Measurements from ENCODE around the gene INPP4B. TPM values are rescaled to one million over a fixed set of nuclear protein-coding genes. Genes with fewer than 3 reads are reported as not detected.

The INPP4B gene
- total RNA-seq, 1 experiment from 2014 or later: 14.3 TPM

DNA sequence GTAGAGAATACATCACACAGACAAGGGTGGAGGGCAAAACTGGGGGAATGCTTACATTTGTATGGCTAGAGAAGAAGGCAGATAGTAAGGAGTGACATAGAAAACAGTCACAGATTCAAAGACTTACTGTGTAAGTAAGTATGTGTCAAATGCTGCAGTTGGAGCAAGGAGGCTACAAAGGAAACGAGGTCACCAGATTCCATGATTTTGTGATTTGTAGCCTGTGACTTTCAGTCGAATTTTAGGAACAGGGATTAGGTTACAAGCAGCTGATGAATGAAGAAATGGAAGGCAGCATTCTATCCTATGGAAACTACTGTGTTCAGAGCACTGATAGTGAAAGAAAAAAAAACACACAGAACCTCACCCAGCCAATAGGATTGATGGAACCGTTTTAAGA is 801.8 kb downstream of the INPP4B start:
- POLR2A ChIA-PET: no interaction called here
- TF ChIP-seq EGR1 (IDR thresholded peaks at IDR 0.05; ENCODE audit: low read depth) (no peak), MAX (IDR thresholded peaks at IDR 0.05) (no peak), REST (IDR thresholded peaks at IDR 0.05; ENCODE audit: low read depth) (no peak), SIN3A (IDR thresholded peaks at IDR 0.05; ENCODE audit: low read depth) (no peak), YY1 (IDR thresholded peaks at IDR 0.05; ENCODE audit: extremely low read depth, insufficient replicate concordance, low read depth, low read length) (no peak), ELF1 (IDR thresholded peaks at IDR 0.05; ENCODE audit: borderline replicate concordance, low read depth) (no peak)
- TF ChIP-seq, protein P1, sequence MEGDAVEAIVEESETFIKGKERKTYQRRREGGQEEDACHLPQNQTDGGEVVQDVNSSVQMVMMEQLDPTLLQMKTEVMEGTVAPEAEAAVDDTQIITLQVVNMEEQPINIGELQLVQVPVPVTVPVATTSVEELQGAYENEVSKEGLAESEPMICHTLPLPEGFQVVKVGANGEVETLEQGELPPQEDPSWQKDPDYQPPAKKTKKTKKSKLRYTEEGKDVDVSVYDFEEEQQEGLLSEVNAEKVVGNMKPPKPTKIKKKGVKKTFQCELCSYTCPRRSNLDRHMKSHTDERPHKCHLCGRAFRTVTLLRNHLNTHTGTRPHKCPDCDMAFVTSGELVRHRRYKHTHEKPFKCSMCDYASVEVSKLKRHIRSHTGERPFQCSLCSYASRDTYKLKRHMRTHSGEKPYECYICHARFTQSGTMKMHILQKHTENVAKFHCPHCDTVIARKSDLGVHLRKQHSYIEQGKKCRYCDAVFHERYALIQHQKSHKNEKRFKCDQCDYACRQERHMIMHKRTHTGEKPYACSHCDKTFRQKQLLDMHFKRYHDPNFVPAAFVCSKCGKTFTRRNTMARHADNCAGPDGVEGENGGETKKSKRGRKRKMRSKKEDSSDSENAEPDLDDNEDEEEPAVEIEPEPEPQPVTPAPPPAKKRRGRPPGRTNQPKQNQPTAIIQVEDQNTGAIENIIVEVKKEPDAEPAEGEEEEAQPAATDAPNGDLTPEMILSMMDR (IDR thresholded peaks at IDR 0.05 in 2 of 3, conservative IDR thresholded peaks at IDR 0.05 in 1 of 3; ENCODE audit: borderline replicate concordance in 1 of 3, insufficient read depth in 1 of 3, low read depth in 2 of 3, low read length in 2 of 3): no peak
- Histone ChIP-seq H3K9ac (ENCODE audit: low read length) (no peak overlapping the region), H3K9me2 (ENCODE audit: insufficient read depth) (no peaks in the 10 kb centered on the region), H3K9me3 (ENCODE audit: control insufficient read depth in 1 of 2, insufficient read depth in 1 of 2, low read depth in 1 of 2, low read length in 2 of 2) (no peaks in the 10 kb centered on the region), H4K20me1 (ENCODE audit: insufficient read depth) (no peaks in the 10 kb centered on the region), H3K27ac (ENCODE audit: low read depth, low read length) (no peak overlapping the region), H3K79me2 (ENCODE audit: insufficient read depth, low read length) (no peaks in the 10 kb centered on the region), H3K4me2 (ENCODE audit: low read length) (no peak overlapping the region), H3K27me3 (ENCODE audit: insufficient read depth, low read length) (no peaks in the 10 kb centered on the region), H3K4me1 (ENCODE audit: control insufficient read depth in 1 of 2, insufficient read depth in 2 of 2, low read length in 2 of 2) (no peaks in the 10 kb centered on the region), H3K36me3 (ENCODE audit: control insufficient read depth in 1 of 2, insufficient read depth in 2 of 2, low read length in 2 of 2) (no peaks in the 10 kb centered on the region), H3K4me3 (replicated peaks in 1 of 2; ENCODE audit: low read depth in 1 of 2, low read length in 2 of 2) (no peak overlapping the region), H2AFZ (ENCODE audit: low read depth, low read length, poor library complexity, severe bottlenecking) (no peak overlapping the region)
- ATAC-seq (no peak), DNase-seq (ENCODE audit: low read depth, low spot score) (no peak)
- RAD21 ChIA-PET (ENCODE audit: low non-redundant PET in 1 of 2, low total read pairs in 2 of 2, uncharacterized antibody in 2 of 2, unreplicated experiment in 2 of 2): no interaction called here
- BruUV-seq (replicated peaks): no TSS peak
- intact Hi-C loops (cut with micrococcal nuclease): no loop called here
- CTCF ChIA-PET: no interaction called here
